ENCODE results near the gene SREK1IP1. TPM values are rescaled to one million over a fixed set of nuclear protein-coding genes. Genes with fewer than 3 reads are reported as not detected.
A peak's percentile ranks its signal among the peaks of the same experiment; 100 is the strongest.

SREK1IP1 gene
- total and polyA plus RNA-seq, 2 of the 13 experiments (the other 11 are each of a cell fraction or from before 2014, with no cell fraction given) = 3.1 to 16.5 TPM

DNA sequence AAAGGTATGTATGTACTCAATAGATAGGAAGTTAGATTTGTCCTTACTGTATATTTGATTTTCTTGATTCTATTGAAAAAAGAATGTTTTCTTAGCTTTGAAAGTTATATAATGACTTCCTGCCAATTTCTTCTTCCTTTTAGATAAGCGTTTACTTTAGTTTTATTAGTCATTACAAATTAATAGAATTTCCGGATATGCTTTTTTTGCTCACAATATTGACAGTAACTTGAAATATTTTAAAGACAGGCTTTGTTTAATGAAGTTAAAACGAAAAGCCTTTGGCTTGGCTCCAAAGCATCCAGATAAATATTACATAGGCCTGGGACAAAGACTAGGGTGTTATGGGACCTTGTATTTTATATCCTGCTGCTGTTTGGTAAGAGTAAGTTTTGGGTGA lies 49.8 kb upstream of the SREK1IP1 start (continued):
- TF ChIP-seq, protein P1, sequence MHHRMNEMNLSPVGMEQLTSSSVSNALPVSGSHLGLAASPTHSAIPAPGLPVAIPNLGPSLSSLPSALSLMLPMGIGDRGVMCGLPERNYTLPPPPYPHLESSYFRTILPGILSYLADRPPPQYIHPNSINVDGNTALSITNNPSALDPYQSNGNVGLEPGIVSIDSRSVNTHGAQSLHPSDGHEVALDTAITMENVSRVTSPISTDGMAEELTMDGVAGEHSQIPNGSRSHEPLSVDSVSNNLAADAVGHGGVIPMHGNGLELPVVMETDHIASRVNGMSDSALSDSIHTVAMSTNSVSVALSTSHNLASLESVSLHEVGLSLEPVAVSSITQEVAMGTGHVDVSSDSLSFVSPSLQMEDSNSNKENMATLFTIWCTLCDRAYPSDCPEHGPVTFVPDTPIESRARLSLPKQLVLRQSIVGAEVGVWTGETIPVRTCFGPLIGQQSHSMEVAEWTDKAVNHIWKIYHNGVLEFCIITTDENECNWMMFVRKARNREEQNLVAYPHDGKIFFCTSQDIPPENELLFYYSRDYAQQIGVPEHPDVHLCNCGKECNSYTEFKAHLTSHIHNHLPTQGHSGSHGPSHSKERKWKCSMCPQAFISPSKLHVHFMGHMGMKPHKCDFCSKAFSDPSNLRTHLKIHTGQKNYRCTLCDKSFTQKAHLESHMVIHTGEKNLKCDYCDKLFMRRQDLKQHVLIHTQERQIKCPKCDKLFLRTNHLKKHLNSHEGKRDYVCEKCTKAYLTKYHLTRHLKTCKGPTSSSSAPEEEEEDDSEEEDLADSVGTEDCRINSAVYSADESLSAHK (CRISPR knock-in tag; IDR thresholded peaks at IDR 0.05; ENCODE audit: borderline replicate concordance) = no peak
- TF ChIP-seq ZNF737 (CRISPR knock-in tag; IDR thresholded peaks at IDR 0.05; ENCODE audit: borderline replicate concordance) (no peak), ZC3H4 (CRISPR knock-in tag; IDR thresholded peaks at IDR 0.05; ENCODE audit: borderline replicate concordance) (no peak), KLF13 (CRISPR knock-in tag; IDR thresholded peaks at IDR 0.05) (no peak), MIXL1 (CRISPR knock-in tag; IDR thresholded peaks at IDR 0.05) (no peak), ZKSCAN5 (CRISPR knock-in tag; IDR thresholded peaks at IDR 0.05) (no peak), SOX13 (IDR thresholded peaks at IDR 0.05) (no peak), SOX13 (CRISPR knock-in tag; conservative IDR thresholded peaks at IDR 0.05 in 1 of 2, IDR thresholded peaks at IDR 0.05 in 1 of 2) (peak in 1 of 2 experiments; percentile 36; a peak in 1 of 4 replicates), ZNF83 (CRISPR knock-in tag; IDR thresholded peaks at IDR 0.05; ENCODE audit: borderline replicate concordance) (no peak), ZNF577 (CRISPR knock-in tag; IDR thresholded peaks at IDR 0.05; ENCODE audit: borderline replicate concordance, low read depth) (no peak), CREM (IDR thresholded peaks at IDR 0.05) (peak; percentile 52), CREM (CRISPR knock-in tag; IDR thresholded peaks at IDR 0.05) (no peak)
- TF ChIP-seq, protein P2, sequence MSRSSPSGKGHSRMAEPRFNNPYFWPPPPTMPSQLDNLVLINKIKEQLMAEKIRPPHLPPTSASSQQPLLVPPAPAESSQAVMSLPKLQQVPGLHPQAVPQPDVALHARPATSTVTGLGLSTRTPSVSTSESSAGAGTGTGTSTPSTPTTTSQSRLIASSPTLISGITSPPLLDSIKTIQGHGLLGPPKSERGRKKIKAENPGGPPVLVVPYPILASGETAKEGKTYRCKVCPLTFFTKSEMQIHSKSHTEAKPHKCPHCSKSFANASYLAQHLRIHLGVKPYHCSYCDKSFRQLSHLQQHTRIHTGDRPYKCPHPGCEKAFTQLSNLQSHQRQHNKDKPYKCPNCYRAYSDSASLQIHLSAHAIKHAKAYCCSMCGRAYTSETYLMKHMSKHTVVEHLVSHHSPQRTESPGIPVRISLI (CRISPR knock-in tag; IDR thresholded peaks at IDR 0.05; ENCODE audit: borderline replicate concordance) = no peak
- TF ChIP-seq, protein P3, sequence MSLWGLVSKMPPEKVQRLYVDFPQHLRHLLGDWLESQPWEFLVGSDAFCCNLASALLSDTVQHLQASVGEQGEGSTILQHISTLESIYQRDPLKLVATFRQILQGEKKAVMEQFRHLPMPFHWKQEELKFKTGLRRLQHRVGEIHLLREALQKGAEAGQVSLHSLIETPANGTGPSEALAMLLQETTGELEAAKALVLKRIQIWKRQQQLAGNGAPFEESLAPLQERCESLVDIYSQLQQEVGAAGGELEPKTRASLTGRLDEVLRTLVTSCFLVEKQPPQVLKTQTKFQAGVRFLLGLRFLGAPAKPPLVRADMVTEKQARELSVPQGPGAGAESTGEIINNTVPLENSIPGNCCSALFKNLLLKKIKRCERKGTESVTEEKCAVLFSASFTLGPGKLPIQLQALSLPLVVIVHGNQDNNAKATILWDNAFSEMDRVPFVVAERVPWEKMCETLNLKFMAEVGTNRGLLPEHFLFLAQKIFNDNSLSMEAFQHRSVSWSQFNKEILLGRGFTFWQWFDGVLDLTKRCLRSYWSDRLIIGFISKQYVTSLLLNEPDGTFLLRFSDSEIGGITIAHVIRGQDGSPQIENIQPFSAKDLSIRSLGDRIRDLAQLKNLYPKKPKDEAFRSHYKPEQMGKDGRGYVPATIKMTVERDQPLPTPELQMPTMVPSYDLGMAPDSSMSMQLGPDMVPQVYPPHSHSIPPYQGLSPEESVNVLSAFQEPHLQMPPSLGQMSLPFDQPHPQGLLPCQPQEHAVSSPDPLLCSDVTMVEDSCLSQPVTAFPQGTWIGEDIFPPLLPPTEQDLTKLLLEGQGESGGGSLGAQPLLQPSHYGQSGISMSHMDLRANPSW (CRISPR knock-in tag; IDR thresholded peaks at IDR 0.05; ENCODE audit: borderline replicate concordance) = no peak
- TF ChIP-seq, protein P4, sequence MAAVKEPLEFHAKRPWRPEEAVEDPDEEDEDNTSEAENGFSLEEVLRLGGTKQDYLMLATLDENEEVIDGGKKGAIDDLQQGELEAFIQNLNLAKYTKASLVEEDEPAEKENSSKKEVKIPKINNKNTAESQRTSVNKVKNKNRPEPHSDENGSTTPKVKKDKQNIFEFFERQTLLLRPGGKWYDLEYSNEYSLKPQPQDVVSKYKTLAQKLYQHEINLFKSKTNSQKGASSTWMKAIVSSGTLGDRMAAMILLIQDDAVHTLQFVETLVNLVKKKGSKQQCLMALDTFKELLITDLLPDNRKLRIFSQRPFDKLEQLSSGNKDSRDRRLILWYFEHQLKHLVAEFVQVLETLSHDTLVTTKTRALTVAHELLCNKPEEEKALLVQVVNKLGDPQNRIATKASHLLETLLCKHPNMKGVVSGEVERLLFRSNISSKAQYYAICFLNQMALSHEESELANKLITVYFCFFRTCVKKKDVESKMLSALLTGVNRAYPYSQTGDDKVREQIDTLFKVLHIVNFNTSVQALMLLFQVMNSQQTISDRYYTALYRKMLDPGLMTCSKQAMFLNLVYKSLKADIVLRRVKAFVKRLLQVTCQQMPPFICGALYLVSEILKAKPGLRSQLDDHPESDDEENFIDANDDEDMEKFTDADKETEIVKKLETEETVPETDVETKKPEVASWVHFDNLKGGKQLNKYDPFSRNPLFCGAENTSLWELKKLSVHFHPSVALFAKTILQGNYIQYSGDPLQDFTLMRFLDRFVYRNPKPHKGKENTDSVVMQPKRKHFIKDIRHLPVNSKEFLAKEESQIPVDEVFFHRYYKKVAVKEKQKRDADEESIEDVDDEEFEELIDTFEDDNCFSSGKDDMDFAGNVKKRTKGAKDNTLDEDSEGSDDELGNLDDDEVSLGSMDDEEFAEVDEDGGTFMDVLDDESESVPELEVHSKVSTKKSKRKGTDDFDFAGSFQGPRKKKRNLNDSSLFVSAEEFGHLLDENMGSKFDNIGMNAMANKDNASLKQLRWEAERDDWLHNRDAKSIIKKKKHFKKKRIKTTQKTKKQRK (IDR thresholded peaks at IDR 0.05; ENCODE audit: low read length) = no peak
- TF ChIP-seq, protein P5, sequence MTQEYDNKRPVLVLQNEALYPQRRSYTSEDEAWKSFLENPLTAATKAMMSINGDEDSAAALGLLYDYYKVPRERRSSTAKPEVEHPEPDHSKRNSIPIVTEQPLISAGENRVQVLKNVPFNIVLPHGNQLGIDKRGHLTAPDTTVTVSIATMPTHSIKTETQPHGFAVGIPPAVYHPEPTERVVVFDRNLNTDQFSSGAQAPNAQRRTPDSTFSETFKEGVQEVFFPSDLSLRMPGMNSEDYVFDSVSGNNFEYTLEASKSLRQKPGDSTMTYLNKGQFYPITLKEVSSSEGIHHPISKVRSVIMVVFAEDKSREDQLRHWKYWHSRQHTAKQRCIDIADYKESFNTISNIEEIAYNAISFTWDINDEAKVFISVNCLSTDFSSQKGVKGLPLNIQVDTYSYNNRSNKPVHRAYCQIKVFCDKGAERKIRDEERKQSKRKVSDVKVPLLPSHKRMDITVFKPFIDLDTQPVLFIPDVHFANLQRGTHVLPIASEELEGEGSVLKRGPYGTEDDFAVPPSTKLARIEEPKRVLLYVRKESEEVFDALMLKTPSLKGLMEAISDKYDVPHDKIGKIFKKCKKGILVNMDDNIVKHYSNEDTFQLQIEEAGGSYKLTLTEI (CRISPR knock-in tag; conservative IDR thresholded peaks at IDR 0.05) = no peak
- TF ChIP-seq, protein P6, sequence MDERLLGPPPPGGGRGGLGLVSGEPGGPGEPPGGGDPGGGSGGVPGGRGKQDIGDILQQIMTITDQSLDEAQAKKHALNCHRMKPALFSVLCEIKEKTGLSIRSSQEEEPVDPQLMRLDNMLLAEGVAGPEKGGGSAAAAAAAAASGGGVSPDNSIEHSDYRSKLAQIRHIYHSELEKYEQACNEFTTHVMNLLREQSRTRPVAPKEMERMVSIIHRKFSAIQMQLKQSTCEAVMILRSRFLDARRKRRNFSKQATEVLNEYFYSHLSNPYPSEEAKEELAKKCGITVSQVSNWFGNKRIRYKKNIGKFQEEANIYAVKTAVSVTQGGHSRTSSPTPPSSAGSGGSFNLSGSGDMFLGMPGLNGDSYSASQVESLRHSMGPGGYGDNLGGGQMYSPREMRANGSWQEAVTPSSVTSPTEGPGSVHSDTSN (CRISPR knock-in tag; IDR thresholded peaks at IDR 0.05) = no peak
